ENCODE results near the gene DIRAS2.
A peak's percentile ranks its signal among the peaks of the same experiment; 100 is the strongest.

DIRAS2 gene

DNA sequence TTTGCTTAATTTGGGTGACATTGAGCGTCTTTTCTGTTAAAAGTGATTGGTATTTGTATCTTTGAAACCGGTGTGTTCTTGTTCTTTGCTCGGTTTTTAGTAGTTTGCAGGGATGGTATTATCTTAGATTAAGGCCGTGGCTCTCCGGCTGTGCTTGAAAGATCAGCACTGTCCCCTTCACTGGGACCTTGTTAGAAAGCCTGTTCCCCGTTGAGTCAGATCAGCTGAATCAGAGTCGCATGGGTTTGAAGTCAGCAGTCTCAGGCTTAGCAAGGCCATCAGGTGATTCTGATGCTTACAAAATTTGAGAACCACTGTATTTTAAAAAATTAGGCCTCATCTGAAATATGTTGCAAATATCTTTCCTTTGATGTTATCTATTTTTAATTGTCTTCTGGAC lies 5.0 kb downstream of the DIRAS2 start:
- Mint-ChIP-seq H3K4me3 (no peak overlapping the region), H3K9me3 (no peaks in the 10 kb centered on the region), H3K36me3 (no peaks in the 10 kb centered on the region), H3K27me3 (peaks cover 17% of the 10 kb centered on the region), H3K27ac (no peak overlapping the region), H3K4me1 (peaks cover 7% of the 10 kb centered on the region)
- ATAC-seq, result no peak

- no peaks in the 10 kb centered on the region for H3K9me3 Mint-ChIP-seq
Observed at GRCh38 chr9:90632647-90633207, 9.9 kb downstream of the DIRAS2 start.

DNA sequence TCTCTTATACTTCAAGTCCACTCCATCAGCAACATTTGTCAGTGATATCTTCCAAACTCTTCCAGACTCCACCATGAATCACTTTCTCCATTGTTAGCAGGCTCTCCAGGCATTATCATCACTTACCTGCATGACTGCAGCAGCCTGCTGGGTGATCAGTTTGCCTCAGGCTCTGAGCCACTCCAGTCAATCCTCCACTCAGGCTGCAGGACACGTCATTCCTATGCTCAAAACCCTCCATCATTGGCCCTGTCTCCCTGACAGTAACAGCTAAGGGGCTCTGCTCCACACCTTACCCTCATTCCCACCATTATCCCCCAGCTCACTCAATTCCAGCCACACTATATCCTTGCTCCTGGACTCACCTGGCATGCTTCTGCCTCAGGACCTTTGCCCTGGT lies 10.7 kb downstream of the DIRAS2 start:
- no peaks in the 10 kb centered on the region for H3K36me3 Mint-ChIP-seq

More at GRCh38 chr9:90632647-90633207, 9.9 kb downstream of the DIRAS2 start:
- ATAC-seq, result no peak
- no peak overlapping the region for H3K4me3 Mint-ChIP-seq
- no peak overlapping the region for H3K27ac Mint-ChIP-seq
- H3K4me1 Mint-ChIP-seq, result no peaks in the 10 kb centered on the region
- no peaks in the 10 kb centered on the region for H3K36me3 Mint-ChIP-seq
- no peaks in the 10 kb centered on the region for H3K27me3 Mint-ChIP-seq

GRCh38 chr9:90629991-90630390 lies 12.6 kb downstream of the DIRAS2 start:
- ATAC-seq, result no peak
- Mint-ChIP-seq H3K9me3 (no peaks in the 10 kb centered on the region), H3K4me1 (no peaks in the 10 kb centered on the region), H3K36me3 (no peaks in the 10 kb centered on the region), H3K27me3 (no peaks in the 10 kb centered on the region), H3K4me3 (no peak overlapping the region), H3K27ac (no peak overlapping the region)

More for the DNA sequence above, 10.7 kb downstream of the DIRAS2 start:
- H3K27me3 Mint-ChIP-seq, result no peaks in the 10 kb centered on the region
- no peaks in the 10 kb centered on the region for H3K4me1 Mint-ChIP-seq
- no peak overlapping the region for H3K27ac Mint-ChIP-seq
- no peaks in the 10 kb centered on the region for H3K9me3 Mint-ChIP-seq
- no peak for ATAC-seq
- no peak overlapping the region for H3K4me3 Mint-ChIP-seq

DNA sequence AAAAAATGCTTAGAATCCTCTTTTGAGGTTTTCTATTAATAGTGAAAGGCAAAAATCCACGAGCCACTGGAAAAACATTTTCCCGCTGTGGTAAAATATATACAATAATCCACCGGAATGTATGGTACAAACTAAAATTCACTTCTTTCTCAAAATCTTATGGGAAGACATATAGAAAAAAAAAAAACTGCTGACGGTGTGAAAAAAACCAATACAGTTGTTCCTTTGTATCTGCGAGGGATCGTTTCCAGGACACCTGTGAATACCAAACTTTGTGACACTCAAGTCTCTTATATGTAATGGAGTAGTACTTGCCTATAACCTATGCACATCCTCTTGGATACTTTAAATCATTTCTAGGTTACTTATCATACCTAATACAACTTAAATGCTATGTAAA lies 13.3 kb downstream of the DIRAS2 start:
- no peaks in the 10 kb centered on the region for H3K27me3 Mint-ChIP-seq
- no peaks in the 10 kb centered on the region for H3K9me3 Mint-ChIP-seq
- H3K4me1 Mint-ChIP-seq, result no peaks in the 10 kb centered on the region
- H3K36me3 Mint-ChIP-seq, result no peaks in the 10 kb centered on the region
- H3K27ac Mint-ChIP-seq, result no peak overlapping the region
- ATAC-seq, result no peak
- no peak overlapping the region for H3K4me3 Mint-ChIP-seq

DNA sequence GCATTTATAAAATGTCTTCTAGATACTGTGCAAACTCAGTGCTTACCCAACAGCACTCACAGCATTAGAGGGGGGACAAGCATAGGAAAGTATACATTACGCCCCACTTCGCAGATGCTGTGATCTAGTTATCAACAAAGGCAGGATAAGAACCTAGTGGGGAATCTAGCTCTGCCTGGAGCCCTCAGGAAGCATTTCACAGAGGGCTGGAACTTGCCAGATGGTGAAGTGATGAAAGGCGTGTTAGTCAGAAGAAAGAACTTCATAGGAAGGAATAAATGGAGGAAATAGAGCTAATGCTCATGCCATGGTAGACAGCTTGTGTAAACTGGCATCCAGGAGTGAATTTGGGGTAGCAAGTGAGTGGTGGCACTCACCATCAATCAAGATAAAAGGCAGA lies 25.8 kb downstream of the DIRAS2 start:
- H3K9me3 Mint-ChIP-seq, result no peaks in the 10 kb centered on the region
- H3K27ac Mint-ChIP-seq, result no peak overlapping the region
- peaks cover 15% of the 10 kb centered on the region for H3K27me3 Mint-ChIP-seq
- H3K4me3 Mint-ChIP-seq, result no peak overlapping the region
- H3K4me1 Mint-ChIP-seq, result no peaks in the 10 kb centered on the region
- H3K36me3 Mint-ChIP-seq, result no peaks in the 10 kb centered on the region
- ATAC-seq, result no peak

DNA sequence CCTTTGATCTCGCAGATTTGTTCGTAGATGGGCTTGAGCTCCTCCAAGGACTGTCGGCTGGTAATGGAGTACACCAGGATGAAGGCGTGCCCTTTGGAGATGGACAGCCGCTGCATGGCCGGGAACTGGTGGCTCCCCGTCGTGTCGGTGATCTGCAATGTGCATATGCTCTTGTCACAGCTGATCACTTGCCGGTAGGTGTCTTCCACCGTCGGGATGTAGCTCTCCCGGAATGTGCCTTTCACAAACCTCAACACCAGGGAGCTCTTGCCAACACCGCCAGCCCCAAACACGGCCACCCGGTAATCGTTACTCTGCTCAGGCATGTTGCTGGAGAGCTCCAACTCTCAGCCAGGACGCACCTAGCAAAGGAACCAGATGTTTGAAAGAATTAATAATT lies 29.1 kb downstream of the DIRAS2 start:
- H3K27me3 Mint-ChIP-seq, result peaks cover 28% of the 10 kb centered on the region
- no peak for ATAC-seq
- no peaks in the 10 kb centered on the region for H3K4me1 Mint-ChIP-seq
- no peak overlapping the region for H3K4me3 Mint-ChIP-seq
- no peaks in the 10 kb centered on the region for H3K9me3 Mint-ChIP-seq
- H3K27ac Mint-ChIP-seq, result no peak overlapping the region
- H3K36me3 Mint-ChIP-seq, result no peaks in the 10 kb centered on the region

- H3K36me3 Mint-ChIP-seq, result no peaks in the 10 kb centered on the region
- no peak for ATAC-seq
- H3K27me3 Mint-ChIP-seq, result peaks cover 28% of the 10 kb centered on the region
- no peaks in the 10 kb centered on the region for H3K9me3 Mint-ChIP-seq
- H3K27ac Mint-ChIP-seq, result no peak overlapping the region
- no peak overlapping the region for H3K4me3 Mint-ChIP-seq
- no peaks in the 10 kb centered on the region for H3K4me1 Mint-ChIP-seq
Observed at GRCh38 chr9:90612957-90613356, 29.7 kb downstream of the DIRAS2 start.

GRCh38 chr9:90611568-90611967 lies 31.1 kb downstream of the DIRAS2 start:
- peaks cover 28% of the 10 kb centered on the region for H3K27me3 Mint-ChIP-seq
- no peaks in the 10 kb centered on the region for H3K4me1 Mint-ChIP-seq
- no peaks in the 10 kb centered on the region for H3K36me3 Mint-ChIP-seq
- ATAC-seq, result peak; percentile 34
- no peaks in the 10 kb centered on the region for H3K9me3 Mint-ChIP-seq
- no peak overlapping the region for H3K27ac Mint-ChIP-seq
- H3K4me3 Mint-ChIP-seq, result no peak overlapping the region

DNA sequence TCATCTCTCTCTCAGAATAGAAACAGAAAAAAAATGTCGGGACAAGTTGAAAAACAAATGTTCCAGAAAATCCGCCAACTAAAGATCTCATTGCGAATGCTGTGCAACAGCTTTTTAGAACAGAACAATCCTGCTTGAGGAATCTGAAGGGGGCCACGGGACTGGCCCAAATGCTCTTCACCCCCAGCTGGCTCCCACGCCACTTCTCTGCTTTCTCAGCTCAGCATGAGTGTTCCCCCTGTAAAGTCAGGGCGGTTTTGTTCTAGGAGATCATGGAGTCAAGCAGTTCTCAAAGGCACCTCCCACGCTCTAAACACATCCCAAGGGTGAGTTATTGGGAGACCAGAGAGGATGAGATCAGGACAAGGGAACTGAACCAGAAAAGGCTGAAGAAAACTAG lies 31.5 kb downstream of the DIRAS2 start:
- H3K27me3 Mint-ChIP-seq, result peaks cover 28% of the 10 kb centered on the region
- no peak overlapping the region for H3K27ac Mint-ChIP-seq
- no peak overlapping the region for H3K4me3 Mint-ChIP-seq
- no peaks in the 10 kb centered on the region for H3K4me1 Mint-ChIP-seq
- ATAC-seq, result no peak
- no peaks in the 10 kb centered on the region for H3K36me3 Mint-ChIP-seq
- no peaks in the 10 kb centered on the region for H3K9me3 Mint-ChIP-seq

DNA sequence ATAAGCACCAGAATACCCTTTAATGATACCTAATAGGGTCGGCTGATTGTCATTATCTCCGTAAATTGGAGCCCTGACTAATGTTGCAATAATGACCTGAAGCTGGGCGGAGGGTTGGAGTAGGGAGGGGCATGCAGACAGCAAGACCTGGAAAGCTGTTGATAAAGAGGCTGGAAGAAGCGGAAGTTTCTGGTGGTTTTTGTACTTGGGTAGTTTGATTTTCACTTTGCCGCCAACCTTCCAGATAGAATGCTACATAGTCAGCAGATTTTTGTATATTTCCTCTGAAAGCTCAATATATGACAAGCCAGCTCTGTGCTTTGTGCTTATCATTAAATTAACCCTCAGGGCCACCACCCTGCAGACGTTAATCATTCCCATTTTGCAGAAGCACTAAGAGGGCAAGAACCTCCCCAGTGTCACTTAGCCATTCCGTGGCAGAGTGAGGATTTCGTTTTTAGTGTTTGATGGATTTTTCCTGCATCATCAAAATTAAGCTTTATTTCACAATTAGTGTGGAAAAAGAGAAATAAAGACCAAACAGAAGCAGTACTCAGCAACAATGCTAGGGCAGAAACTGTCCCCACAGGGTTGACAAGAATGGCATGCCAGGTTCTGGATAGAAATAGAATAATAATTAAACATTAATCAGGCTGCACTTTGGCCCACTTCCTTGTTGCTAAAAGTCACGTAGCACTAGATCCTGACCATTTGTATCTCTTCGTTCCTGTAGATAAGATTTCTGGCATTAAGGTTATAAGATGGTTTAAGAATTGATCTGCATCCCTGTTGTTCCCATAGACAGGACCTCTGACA lies 34.7 kb downstream of the DIRAS2 start:
- Mint-ChIP-seq H3K27ac (no peak overlapping the region), H3K36me3 (no peaks in the 10 kb centered on the region)

DNA sequence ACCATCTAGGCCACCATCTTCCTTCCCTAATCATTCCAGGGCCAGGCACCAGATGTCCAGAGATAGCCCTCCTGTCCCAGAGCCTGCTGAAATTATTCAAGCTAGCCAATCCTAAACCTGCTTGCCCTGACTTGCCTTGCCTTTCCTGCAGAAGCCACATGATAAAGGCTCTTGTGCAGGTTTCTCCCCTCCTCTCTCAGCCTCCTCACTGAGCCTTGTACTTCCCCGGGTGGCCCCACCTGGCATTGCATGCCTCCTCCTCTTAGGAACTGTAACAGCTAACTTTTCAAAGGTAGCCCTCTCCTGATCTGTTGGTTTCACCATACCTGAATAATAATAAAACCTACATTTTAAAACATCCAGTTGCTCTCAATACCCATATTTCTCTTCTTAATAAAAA lies 42.6 kb downstream of the DIRAS2 start:
- Mint-ChIP-seq H3K27me3 (peaks cover 40% of the 10 kb centered on the region), H3K4me1 (no peaks in the 10 kb centered on the region), H3K27ac (no peak overlapping the region), H3K4me3 (no peak overlapping the region), H3K36me3 (no peaks in the 10 kb centered on the region), H3K9me3 (no peaks in the 10 kb centered on the region)
- ATAC-seq, result no peak

More for the DNA sequence above, 34.7 kb downstream of the DIRAS2 start:
- Mint-ChIP-seq H3K27me3 (peaks cover 30% of the 10 kb centered on the region), H3K4me1 (no peaks in the 10 kb centered on the region), H3K9me3 (no peaks in the 10 kb centered on the region), H3K4me3 (no peak overlapping the region)
- ATAC-seq, result no peak

- no peak for ATAC-seq
- no peak overlapping the region for H3K27ac Mint-ChIP-seq
- no peaks in the 10 kb centered on the region for H3K9me3 Mint-ChIP-seq
- H3K36me3 Mint-ChIP-seq, result no peaks in the 10 kb centered on the region
- H3K27me3 Mint-ChIP-seq, result peaks cover 49% of the 10 kb centered on the region
- H3K4me3 Mint-ChIP-seq, result no peak overlapping the region
- H3K4me1 Mint-ChIP-seq, result no peaks in the 10 kb centered on the region
Observed at GRCh38 chr9:90598191-90598590, 44.4 kb downstream of the DIRAS2 start.

DNA sequence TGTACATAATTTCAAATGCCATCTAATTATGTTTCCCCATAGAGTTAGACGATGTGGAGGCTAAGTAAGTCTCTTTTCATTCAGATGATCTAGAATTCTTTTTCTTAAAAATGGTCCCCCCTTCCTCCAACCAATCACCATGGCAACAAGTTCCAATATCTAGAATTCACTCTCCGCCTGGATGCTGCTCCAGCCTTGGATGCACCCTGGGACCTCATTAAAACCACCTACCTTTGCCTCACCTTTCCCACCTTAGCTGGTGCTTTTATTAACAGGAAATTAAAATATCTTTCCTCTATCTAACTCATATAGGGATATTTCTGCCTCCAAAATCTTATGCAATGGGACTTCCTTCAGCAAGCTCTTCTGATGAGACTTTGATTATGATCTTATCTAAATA lies 49.0 kb downstream of the DIRAS2 start:
- Mint-ChIP-seq H3K27ac (no peak overlapping the region), H3K4me1 (no peaks in the 10 kb centered on the region), H3K9me3 (peaks cover 7% of the 10 kb centered on the region), H3K4me3 (no peak overlapping the region), H3K27me3 (peaks cover 30% of the 10 kb centered on the region), H3K36me3 (no peaks in the 10 kb centered on the region)
- ATAC-seq, result no peak

- Mint-ChIP-seq H3K36me3 (no peaks in the 10 kb centered on the region), H3K27ac (no peak overlapping the region), H3K9me3 (no peaks in the 10 kb centered on the region), H3K4me3 (no peak overlapping the region), H3K4me1 (no peaks in the 10 kb centered on the region), H3K27me3 (no peaks in the 10 kb centered on the region)
- no peak for ATAC-seq
Observed at GRCh38 chr9:90580576-90580975, 62.0 kb downstream of the DIRAS2 start.

- no peak for ATAC-seq
- H3K4me3 Mint-ChIP-seq, result no peak overlapping the region
- no peaks in the 10 kb centered on the region for H3K9me3 Mint-ChIP-seq
- H3K36me3 Mint-ChIP-seq, result no peaks in the 10 kb centered on the region
- no peaks in the 10 kb centered on the region for H3K4me1 Mint-ChIP-seq
- H3K27me3 Mint-ChIP-seq, result no peaks in the 10 kb centered on the region
- H3K27ac Mint-ChIP-seq, result no peak overlapping the region
Observed at GRCh38 chr9:90579181-90579580, 63.4 kb downstream of the DIRAS2 start.

Data from stimulated activated memory B cell treated with anti-CD40 and anti-IgM and Interleukin-4, amounts not matched to agents 10 μg/mL and 1 μg/mL and 100 μg/mL, for 72 hours (primary cell).